NCI-H2171 treated with DMSO at 0.1 percent for 48 hours (cell line): Measurements from ENCODE around the gene SIX3.

Experiments used
- DNase-seq: peaks from one replicate; lab custom pipeline; 2025; lab: John Stamatoyannopoulos, UW

Gene SIX3

DNA sequence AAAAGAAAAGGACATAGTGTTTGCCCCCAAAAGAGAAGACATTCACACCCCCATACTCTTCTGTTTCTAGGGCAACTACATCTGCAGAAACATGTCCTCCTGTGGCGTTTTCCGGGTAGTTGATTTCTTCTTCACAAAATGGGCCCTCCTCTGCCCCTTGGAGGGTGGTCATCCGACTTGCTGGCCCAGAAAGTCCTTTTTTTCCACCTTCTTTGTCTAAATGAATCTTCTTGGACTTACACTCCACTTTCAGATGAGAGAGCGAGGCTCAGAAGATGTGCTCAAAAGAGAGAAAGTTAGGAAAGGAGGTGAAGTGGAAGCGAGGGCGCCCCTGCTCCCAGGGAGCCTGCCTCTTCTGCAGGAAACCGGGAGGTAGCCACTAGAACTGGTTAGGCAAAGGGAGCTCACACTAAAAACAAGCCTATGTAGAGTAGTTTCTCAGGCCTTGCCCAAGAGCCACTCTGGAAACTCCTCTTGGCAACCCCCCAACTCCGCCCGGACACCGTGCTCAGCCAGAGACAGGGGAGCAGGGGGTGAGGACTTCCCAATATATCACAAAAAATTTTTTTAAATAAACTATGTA lies 10.2 kb upstream of the SIX3 start:
- DNase-seq = no peak

DNA sequence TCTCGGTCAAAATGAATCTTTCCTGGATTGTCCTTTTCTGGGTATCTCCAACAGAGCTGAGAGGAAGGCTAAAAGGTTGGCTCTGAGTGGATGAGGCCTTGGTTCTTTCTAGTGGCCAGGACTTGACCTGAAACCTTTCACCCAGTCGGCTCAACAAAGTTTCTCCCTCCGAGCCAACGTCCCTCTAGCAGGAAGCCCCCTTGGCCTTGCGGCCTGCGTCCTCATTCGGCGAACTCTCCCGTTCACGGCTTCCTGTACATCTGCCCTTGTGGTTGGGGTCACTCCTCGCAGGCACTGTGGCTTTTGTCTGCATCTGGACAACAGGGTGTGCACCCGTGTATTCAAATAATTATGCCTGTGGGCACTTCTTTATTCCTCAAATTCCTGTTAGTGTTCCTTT lies 9.4 kb upstream of the SIX3 start:
- DNase-seq = no peak

DNA sequence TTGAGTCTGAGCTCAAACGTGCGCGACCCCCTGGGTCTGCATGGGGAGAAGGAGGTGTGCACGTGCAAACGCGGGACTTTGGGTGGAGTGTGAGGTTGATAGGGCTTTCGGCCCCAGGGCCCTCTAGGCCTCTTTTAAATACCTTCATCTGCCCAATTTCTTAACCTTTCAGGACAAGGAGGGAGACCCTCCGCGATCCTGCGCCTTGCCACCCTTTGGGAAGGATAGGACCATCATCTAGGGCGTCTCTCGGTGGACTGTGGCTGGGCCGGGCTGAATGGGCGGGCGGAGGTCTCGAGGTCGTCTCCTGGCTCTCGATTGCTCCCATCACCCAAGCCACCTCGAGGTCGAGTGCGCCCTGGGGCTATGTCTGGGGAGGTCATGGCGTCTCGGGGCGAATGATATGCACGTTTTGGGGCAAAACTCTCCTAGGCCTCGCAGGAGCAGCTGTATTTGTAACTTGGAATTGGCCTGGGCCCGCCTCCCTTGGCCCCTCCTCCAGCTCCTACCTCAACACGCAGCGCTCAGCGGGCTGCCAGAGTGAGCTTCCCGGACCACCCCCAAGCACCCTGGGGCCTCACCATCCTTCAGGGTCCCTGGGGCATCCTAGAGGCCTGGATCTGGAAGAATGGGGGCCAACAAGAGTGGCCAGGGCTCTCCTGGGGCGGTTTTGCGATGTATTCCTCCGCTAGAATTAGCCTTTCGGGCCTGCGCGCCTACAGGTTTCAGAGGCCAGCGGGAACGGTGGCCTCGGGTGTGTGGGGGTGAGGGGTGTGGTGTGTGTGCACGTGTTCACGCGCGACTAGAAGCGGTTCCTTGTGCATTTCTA lies 8.7 kb upstream of the SIX3 start:
- DNase-seq = no peak

DNA sequence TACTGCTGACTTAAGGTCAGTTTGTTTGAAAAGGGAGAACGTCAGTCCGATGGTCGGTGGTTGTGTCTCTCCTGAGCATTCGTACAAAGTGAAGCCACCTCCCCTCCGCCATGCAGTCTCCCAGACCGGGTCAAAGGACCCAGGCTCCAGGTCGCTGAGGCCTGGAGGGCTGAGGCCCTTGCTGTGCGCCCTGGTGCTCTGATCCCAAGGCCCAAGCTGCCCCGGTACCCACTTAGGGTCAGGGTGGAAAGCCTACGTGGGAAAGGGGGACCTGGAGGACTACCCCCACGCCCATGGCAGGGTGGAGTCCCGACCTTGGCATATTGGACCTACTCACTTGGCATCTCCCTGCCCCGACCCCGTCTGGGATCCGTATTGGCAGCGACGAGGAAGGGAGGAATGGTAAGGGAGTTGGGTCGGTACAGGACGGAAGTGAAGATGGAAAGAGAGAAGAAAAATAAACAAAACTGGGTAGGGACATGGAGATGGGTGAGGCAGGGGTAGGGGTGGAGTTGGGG lies 8.0 kb upstream of the SIX3 start:
- no peak for DNase-seq

DNA sequence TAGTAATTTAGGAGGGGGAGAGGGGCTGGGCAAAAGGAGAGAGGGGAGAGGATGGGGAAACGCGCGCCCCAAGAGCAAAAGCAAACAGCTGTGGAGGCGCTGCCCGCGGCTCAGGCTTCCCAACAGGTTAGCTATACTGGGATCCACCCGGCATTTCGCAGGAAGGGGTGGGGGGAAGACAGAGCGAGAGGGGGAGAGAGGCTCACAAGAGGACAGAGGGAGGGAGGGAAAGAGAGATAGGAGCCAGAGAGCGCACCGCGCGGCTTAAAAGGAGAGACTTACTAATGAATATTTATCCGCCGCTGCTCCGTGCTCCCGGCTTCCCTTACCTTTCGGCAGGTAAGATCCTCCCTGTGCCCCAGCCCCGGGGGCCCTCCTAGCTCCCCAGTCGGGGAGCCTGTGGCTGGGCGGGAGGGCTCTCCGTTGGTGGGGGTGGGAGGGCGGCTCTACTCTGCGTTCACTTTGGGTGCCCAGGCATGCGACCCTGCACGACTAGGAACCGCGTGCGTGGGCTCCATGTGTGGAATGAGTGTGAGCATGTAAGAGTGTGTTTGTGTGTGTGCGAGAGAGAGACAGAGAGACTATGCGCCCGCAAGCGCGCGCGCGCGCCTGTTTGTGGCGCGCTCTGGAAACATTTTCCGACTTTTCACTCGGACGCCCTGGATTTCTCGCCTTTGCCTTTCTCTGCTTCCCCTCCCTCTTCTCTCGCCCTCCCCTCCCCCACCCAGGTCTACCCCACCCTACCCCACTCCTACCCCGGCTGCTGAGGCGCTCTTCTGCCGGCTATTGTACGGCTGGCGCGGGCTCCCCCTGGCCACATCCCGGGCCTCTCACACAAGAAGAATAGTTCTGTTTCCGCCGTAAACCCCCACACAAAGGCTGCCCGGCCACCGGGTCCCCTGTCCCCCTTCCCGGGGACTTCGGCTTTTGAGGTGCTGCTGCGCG lies 7.2 kb upstream of the SIX3 start:
- peak; percentile 35 for DNase-seq

DNA sequence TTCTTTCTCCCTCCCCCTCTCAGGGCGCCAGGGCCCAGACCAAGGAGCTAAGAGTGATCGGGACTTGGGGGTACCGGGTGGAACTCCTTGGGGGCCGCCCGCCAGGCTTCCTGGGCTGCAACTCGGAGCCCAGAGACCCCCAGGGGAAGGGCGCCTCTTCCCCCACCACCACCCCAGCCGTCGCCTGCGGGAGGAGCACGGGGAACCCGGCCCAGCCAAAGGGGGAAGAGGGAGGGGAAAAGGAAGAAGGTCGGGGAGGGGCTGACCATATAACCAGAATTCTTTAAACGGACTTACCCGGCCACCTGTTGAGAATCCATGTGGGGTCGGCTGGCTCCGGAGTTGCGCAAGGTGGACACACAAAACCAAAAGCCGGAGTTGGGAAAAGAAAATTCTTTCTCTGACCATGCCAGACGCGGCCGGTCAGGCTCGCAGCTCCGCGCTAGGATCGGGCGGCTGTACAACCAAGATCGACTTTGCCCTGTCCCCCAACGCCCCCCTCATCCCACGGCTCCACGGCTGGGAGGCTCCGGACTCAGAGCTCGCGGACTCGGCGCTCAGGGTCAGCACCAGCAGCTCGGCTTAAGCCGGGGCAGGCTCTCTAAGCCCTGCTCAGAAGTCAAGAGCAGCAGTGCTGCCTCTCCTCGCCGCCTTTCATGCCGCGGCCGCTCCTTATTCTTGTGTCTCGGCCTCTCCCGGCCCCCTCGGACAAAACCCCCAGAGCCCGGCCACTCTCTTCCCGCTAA lies 6.3 kb upstream of the SIX3 start:
- no peak for DNase-seq

DNA sequence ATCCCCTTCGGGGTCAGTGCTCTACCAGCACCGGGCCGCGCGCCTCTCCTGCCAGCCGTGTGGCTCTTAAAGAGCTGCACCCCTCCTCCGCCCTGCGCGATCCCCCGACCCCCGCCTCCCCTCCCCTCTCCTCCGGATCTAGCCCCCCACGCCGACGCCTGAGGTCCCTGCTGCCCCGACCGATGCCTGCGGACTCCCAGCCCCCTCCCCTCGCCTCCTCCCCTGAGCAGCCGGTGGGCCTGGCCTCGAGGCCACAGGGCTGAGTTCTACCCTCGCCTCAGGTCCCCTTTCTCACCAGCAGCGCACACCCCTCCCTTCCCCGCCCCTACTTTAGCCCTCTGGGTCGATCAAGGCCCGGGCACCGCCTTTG lies 5.8 kb upstream of the SIX3 start:
- DNase-seq = no peak

DNA sequence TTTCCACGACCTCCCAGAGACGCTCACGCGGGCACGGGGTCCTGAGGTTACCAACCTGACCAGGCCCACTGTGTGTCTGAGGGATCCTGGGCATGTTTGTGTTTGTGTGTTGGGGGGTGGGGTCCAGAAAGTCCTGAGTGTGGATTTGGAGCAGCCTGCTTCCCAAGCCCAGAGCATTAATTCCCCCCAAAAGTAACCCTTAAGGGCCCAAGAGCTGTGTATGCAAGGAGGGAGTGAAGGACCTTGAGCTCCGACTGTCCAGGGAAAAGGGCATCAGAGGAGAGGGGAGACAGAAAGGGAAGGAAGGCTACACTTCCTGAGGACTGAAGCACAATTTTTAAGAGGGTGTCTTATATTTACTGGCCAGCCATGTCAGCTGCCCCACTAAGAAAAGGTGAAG lies 5.2 kb upstream of the SIX3 start:
- DNase-seq = no peak

DNA sequence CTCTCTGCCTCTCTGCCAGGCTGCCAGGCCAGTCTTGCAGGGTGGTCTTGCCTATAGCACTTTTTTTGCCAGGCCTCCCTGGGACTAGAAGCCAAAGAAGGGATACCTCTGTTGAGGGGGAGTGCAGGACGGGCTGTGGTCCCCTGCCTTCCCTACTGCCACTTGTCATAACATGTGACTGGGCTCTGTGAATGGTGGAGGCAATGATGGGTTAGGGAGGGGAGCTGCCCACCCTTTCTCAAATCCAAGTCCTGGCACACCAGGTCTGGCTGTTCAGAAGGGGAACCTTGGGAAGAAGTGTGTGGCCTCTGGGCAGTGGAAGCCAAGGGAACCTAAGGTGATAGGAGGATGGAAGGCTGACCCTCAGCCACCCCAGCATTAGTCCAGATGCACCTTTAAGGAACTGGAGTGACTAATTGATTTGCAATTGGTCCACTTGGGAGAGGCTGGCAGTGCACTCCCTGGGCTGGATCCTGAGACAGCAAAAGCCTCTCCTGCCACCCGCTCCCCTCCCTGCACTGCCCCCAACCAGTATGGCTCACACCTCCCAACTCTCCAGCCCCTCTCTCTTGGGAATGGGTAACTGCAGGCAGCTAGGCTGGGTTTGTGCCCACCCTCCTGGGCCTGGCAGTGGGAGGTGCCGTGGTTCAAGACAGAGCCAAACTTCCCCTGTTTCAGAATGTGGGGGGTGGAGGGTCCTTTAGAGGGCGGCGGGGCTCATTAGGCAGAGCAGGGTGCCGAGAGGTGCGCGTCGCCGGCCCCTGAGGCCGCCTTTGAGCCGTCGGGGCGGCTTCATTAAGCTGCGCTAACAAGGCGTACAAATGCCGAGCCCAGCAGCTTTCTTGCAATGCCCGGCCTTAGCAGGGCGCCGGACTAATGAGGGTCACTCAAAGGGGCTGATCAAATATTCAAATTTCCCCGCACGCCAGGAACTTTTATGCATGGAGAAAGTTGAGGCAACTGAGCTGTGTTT lies 4.5 kb upstream of the SIX3 start:
- DNase-seq = no peak

DNA sequence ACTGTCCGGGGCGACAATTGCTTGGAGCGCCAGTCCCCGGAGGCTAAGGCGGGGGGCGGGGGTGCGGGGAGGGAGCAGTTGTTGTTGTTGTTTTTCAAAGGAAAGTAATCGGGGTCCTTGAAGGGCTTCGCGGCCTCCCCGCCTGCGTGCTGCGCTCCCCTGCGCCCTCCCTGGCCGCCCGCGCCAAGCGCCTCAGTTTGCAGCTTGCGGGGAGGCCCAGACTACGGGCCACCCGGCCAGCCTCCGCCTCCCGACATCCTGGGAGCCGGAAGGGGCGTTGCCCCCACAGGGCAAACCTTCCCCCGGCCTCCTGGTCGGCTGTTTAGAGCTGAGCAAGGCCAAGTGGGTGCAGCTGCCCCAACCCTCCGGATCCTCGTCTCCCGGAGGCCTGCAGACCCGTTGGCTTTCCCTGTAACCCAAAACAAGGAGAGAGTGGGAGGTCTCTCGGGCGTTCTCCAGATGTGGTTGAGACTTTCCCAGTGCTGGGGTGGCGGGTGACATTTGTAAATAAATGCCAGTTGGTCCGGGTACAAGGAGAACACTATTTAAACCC lies 3.7 kb upstream of the SIX3 start:
- DNase-seq = peak; percentile 60

DNA sequence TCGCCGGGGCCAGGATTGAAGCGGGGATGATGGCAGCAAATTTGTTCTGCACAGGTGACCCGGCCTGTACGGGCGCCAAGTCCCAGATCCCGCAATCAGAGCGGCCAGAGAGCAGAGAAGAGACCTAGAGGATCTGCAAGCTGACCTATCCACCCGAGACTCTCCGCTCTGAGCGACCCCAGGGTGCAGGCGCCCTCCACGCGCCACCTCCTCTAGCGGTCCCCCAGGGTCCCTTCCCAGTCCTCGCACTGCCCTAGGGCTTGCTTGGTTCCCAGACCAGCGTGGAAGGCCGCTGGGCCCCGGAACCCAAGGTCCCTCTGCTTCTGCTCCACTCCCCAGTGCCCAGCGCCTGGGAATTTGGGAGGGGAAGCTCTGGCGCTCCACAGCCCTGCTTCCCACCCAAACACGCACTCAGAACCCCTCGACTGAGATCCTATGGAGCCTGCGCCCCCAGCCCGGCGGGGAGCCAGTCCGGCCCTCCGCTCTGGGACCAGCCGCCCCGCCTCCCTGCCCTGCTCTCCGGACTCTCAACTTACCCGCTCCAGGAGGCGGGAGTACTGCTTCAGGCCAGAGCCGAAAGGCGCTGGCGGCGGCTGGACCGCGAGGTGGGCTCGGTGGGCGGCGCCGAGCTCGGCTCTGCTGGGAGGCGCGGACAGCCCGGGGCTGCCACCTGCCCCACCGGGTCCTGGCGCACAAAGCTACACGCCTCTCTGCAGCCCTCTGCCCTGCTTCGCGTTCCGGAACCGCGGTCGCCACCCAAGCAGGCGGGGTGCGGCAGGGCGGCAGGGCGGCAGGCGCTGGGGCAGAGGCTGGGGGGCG lies 3.0 kb upstream of the SIX3 start:
- DNase-seq = peak; percentile 33

DNA sequence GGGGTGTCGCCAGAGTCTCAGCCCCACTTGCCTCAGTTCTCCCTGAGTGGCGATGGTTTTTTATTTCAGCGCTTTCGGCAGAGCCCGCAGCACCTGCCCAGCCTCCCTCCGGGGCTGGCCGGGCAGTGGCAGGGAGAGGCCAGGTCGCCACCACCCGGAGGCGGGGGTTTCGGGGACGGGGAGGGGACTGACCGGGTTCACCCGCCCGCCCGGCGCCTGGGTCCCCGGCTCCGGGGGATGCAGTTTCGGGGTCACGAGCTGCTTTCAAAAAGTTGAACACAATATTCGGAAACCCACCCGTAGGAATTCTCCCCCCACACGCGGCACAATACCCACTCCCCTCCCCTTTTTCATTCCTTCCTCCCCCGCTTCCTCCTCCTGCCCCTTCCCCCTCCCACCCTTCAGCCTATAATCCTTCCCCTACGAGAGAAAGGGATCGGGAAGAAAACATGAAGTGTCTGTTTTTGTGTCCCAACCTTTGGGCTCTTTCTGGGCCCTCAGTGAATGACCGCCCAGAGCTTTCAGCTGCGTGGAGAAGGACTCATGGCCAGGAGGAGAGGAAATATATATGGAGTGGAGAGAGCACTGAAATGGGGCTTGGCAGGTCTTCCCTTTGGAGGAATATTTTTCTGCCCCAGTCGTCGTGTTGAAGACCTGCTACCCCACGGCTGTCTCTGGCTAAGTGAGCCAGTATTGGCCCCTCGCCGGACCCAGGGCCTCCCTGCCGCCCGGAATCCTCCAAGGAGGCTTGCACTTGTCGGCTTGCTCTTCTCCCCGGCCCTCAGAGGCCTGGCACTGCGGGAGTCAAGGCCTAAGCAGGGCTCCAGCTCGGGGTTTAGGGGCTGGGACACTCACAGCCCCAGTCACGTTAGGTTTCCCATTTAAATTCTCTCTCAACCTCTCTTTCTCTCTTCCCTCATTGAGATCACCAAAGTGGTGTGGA lies 2.1 kb upstream of the SIX3 start:
- no peak for DNase-seq

DNA sequence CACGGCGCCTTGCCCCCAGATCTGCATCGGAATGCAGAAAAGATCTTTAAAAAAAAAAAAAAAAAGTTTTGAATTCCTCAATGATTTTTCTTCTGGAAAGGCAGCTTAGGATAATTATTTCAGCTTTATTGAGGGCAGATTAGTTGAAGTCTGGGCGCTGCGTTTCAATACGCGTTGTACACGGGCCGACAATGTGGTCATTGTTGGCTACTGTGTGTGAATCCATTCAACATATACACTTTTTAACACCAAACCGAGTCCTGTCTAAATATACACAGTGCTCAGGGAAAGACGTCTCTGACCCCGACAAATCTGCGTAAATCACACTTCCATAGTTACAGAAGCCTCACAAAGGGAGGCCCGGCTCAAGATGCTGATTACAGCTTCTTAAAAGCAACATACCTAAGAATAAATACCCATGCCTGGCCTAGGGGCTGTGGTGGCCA lies 1.4 kb upstream of the SIX3 start:
- DNase-seq = no peak

DNA sequence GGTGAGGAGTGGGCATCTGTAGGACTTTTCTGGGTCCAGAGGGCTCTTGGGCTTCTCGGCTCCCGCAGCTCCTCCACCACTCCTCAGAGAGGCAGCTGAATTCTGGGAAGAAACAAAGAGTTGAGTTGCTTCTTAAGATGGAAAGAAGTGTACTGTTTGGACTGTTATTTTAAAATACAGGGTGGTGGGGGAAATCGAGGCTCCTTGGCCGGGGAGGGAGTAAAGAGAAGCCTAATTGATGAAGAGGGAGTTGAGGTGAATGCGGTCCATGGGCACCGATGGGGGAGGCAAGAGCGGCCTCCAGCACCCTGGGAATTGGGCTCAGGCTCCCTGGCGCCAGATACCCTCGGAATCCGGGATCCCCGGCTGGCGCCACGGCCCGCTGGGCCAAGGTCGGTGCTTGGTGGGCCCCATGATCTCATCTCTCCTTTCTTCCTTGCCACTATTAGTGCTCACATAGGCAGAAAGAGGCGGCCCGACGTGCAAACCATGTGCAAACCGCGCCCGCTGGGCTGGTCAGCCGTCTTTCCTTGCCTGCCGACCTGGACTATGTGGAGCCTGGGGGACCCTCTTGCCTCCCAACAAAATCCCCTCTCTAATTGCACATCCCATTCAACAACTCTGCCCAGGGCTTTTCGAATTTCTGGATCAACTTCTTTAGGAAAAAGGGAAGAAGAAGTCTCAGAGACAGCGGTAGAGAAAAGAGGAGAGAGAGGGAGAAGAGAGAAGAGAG lies 604 bp upstream of the SIX3 start:
- no peak for DNase-seq

DNA sequence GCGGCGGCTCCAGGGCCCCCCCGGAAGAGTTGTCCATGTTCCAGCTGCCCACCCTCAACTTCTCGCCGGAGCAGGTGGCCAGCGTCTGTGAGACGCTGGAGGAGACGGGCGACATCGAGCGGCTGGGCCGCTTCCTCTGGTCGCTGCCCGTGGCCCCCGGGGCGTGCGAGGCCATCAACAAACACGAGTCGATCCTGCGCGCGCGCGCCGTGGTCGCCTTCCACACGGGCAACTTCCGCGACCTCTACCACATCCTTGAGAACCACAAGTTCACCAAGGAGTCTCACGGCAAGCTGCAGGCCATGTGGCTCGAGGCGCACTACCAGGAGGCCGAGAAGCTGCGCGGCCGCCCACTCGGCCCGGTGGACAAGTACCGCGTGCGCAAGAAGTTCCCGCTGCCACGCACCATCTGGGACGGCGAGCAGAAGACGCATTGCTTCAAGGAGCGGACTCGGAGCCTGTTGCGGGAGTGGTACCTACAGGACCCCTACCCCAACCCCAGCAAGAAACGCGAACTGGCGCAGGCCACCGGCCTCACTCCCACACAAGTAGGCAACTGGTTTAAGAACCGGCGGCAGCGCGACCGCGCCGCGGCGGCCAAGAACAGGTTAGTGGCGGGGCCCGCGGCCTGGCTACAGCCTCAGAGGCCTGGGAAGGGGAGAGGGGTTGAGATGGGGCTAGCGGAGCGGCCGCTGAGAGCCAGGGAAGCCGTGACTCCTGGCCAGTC lies 965 bp downstream of the SIX3 start:
- DNase-seq = peak; percentile 28

DNA sequence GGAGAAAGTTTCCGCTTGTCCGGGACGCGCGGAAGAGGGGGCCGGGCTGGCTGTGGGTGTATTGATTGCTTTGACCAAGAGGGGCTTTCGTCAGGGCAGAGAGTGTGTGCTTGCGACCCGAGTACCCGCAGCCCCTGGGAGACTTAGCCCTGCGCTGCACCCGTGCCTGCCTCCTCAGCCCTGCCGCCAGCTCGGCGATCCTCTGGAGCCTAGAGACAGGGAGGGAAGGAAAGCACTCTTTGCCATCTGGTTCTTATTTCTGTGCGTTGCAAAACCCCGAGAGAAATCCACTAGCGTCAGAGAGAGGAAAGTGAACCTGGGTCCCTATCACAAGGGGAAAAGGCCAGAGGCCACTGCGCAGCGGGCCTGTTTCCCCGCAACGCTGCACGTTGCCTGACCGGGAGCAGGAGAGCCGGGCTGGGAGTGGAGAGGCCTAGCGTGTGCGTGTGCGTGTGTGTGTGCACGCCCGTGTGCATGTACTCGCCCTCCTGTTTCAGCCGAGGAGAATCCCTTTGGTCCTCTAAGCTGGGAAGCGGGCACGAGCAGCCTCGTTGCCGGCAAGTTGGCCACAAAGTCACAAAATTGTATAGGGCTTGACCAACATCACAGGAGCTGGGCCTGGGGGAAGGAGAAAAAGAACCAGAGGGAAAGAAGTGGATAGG lies 1.7 kb downstream of the SIX3 start:
- DNase-seq = peak; percentile 42
